Occipital lobe (tissue), 2 donors: ENCODE data around the gene GTPBP3. TPM values are rescaled to one million over a fixed set of nuclear protein-coding genes. Genes with fewer than 3 reads are reported as not detected.
A peak's percentile ranks its signal among the peaks of the same experiment; 100 is the strongest.
"Not testable (repeated sequence)": the region's sequence is repeated elsewhere in the genome, so short reads cannot be mapped to it uniquely, and the experiment has no call there.

Experiments used
- DNase-seq: peaks from one replicate; lab custom pipeline; 2025; lab: John Stamatoyannopoulos, UW
- total RNA-seq: library from RNA; depleted of rRNA; stranded (reverse); fragments of >200 nt; gene quantifications from one replicate; pipeline ENCODE4 v1.2.3, GENCODE V29; 2014

Gene GTPBP3
- total RNA-seq, 1 donor from 2014 or later = 23.2 TPM

- no peak for DNase-seq
Measured at GRCh38 chr19:17341386-17341785, 4.0 kb downstream of the GTPBP3 start.

- DNase-seq = no peak
Measured at GRCh38 chr19:17341845-17342244, 4.5 kb downstream of the GTPBP3 start.

GRCh38 chr19:17346109-17346671, 8.8 kb downstream of the GTPBP3 start:
- peak; percentile 29 for DNase-seq

- no peak for DNase-seq
Measured at GRCh38 chr19:17347361-17347760, 10.0 kb downstream of the GTPBP3 start.

- no peak for DNase-seq
Measured at GRCh38 chr19:17347877-17348276, 10.5 kb downstream of the GTPBP3 start.

GRCh38 chr19:17348700-17349099, 11.3 kb downstream of the GTPBP3 start:
- DNase-seq = no peak

GRCh38 chr19:17351815-17352435, 14.6 kb downstream of the GTPBP3 start:
- DNase-seq = no peak

- no peak for DNase-seq
Measured at GRCh38 chr19:17352608-17353280, 15.4 kb downstream of the GTPBP3 start.

GRCh38 chr19:17353386-17353785, 16.0 kb downstream of the GTPBP3 start:
- DNase-seq = no peak

- DNase-seq = no peak
Measured at GRCh38 chr19:17357078-17357666, 19.8 kb downstream of the GTPBP3 start.

- DNase-seq = no peak
Measured at GRCh38 chr19:17357724-17358123, 20.4 kb downstream of the GTPBP3 start.

GRCh38 chr19:17358395-17358794, 21.0 kb downstream of the GTPBP3 start:
- DNase-seq = no peak

- no peak for DNase-seq
Measured at GRCh38 chr19:17359905-17360800, 22.8 kb downstream of the GTPBP3 start.

- not testable (repeated sequence) for DNase-seq
Measured at GRCh38 chr19:17363852-17364605, 26.7 kb downstream of the GTPBP3 start.

- DNase-seq = no peak
Measured at GRCh38 chr19:17365361-17365760, 28.0 kb downstream of the GTPBP3 start.

- DNase-seq = no peak
Measured at GRCh38 chr19:17370026-17370587, 32.8 kb downstream of the GTPBP3 start.

- no peak for DNase-seq
Measured at GRCh38 chr19:17376935-17377600, 39.7 kb downstream of the GTPBP3 start, which contains the start of gene PLVAP. Gene PLVAP, minus strand, starts transcription at chr19:17377342. Its CDS starts 54 bp downstream, at chr19:17377288.

GRCh38 chr19:17378271-17378670, 40.9 kb downstream of the GTPBP3 start:
- DNase-seq = no peak

- DNase-seq = no peak
Measured at GRCh38 chr19:17379221-17379631, 41.9 kb downstream of the GTPBP3 start.
